Glutamatergic neuron (in vitro differentiated cells): ENCODE measurements around the gene POMT1. TPM values are rescaled to one million over a fixed set of nuclear protein-coding genes. Genes with fewer than 3 reads are reported as not detected.
"Not testable (repeated sequence)": the region's sequence is repeated elsewhere in the genome, so short reads cannot be mapped to it uniquely, and the experiment has no call there.

Experiments
- DNase-seq: peaks from one replicate; pipeline ENCODE4 v3.0.0; 2022
- H3K27ac Mint-ChIP-seq: one replicate; pipeline ENCODE4 v1.8.0; 2020; ENCODE audit warnings: mild to moderate bottlenecking, mixed read lengths, inconsistent platforms; ENCODE audit not compliant: unreplicated experiment
- H3K27me3 Mint-ChIP-seq: one replicate; pipeline ENCODE4 v1.8.0; 2020; ENCODE audit warnings: mild to moderate bottlenecking, moderate library complexity, mixed read lengths, inconsistent platforms; ENCODE audit not compliant: unreplicated experiment
- H3K36me3 Mint-ChIP-seq: one replicate; pipeline ENCODE4 v1.8.0; 2020; ENCODE audit warnings: mild to moderate bottlenecking, mixed read lengths, inconsistent platforms; ENCODE audit not compliant: unreplicated experiment
- H3K4me1 Mint-ChIP-seq: one replicate; pipeline ENCODE4 v1.8.0; 2020; ENCODE audit warnings: mild to moderate bottlenecking, low read depth, mixed read lengths, inconsistent platforms; ENCODE audit not compliant: unreplicated experiment
- H3K4me3 Mint-ChIP-seq: one replicate; pipeline ENCODE4 v1.8.0; 2020; ENCODE audit warnings: mild to moderate bottlenecking, mixed read lengths, inconsistent platforms; ENCODE audit not compliant: unreplicated experiment
- H3K9me3 Mint-ChIP-seq: one replicate; pipeline ENCODE4 v1.8.0; 2020; ENCODE audit warnings: mild to moderate bottlenecking, moderate library complexity, mixed read lengths, inconsistent platforms; ENCODE audit not compliant: unreplicated experiment
- CTCF ChIP-seq: fragments of 200-600 bp; sonication (generic); IDR thresholded peaks from one replicate; pipeline ENCODE4 v1.5.0; 2021; ENCODE audit not compliant: partially characterized antibody, unreplicated experiment
- long read RNA-seq: library from polyadenylated mRNA; unstranded; transcript quantifications from one replicate; pipeline ENCODE4 v2.0.0, GENCODE V29; 2020; ENCODE audit not compliant: unreplicated experiment
- total RNA-seq: library from RNA; stranded (reverse); fragmentation: NEBNext Ultra II Directional; extraction: Animal tissue kit (Norgen Biotek cat#: 25700); gene quantifications from one replicate; pipeline ENCODE4 v1.2.1, GENCODE V29; 2021; ENCODE audit not compliant: unreplicated experiment

The POMT1 gene
- 108 TPM for total RNA-seq
- long read RNA-seq, transcript POMT1-201 (19 exons, 2,912 nt): major isoform, 9 of 41 reads
- long read RNA-seq, partial matches to known transcripts: 9 of 41 reads
- long read RNA-seq, other reads (novel, unspliced or antisense): 19 of 41 reads

- DNase-seq: peak; percentile 93
- Mint-ChIP-seq H3K4me3 (peak within 1 kb of the TSS; percentile 99), H3K27me3 (peaks cover 16% of the 10 kb centered on the region)
These were observed at the start of gene POMT1 for GRCh38 chr9:131502781-131503625. POMT1 (plus strand) TSS chr9:131502918; CDS start chr9:131504219, 1,301 bp downstream.

GRCh38 chr9:131454028-131454427, 48.7 kb upstream of the POMT1 start:
- Mint-ChIP-seq H3K4me3 (no peak overlapping the region), H3K9me3 (peaks cover 18% of the 10 kb centered on the region), H3K36me3 (peaks cover 9% of the 10 kb centered on the region), H3K27ac (peak overlapping the region; percentile 66), H3K27me3 (peaks cover 12% of the 10 kb centered on the region), H3K4me1 (no peaks in the 10 kb centered on the region)
- no peak for DNase-seq
- no peak for TF ChIP-seq CTCF

More at GRCh38 chr9:131502781-131503625, at the start of gene POMT1:
- TF ChIP-seq CTCF: no peak
- H3K4me1 Mint-ChIP-seq: peaks cover 18% of the 10 kb centered on the region
- peak within 1 kb of the TSS; percentile 93 for H3K27ac Mint-ChIP-seq
- peaks cover 34% of the 10 kb centered on the region for H3K9me3 Mint-ChIP-seq
- H3K36me3 Mint-ChIP-seq: peaks cover 6% of the 10 kb centered on the region

- H3K27me3 Mint-ChIP-seq: peaks cover 12% of the 10 kb centered on the region
- not testable (repeated sequence) for DNase-seq, H3K36me3 Mint-ChIP-seq, H3K4me3 Mint-ChIP-seq, H3K4me1 Mint-ChIP-seq, H3K27ac Mint-ChIP-seq
- H3K9me3 Mint-ChIP-seq: peaks cover 20% of the 10 kb centered on the region
These were observed 47.1 kb upstream of the POMT1 start for GRCh38 chr9:131455655-131456054.

- Mint-ChIP-seq H3K4me3 (no peak overlapping the region), H3K27me3 (peaks cover 10% of the 10 kb centered on the region), H3K9me3 (peaks cover 22% of the 10 kb centered on the region), H3K4me1 (peaks cover under 1% of the 10 kb centered on the region), H3K27ac (peak overlapping the region; percentile 39), H3K36me3 (peaks cover 9% of the 10 kb centered on the region)
- TF ChIP-seq CTCF: no peak
- no peak for DNase-seq
These were observed 45.0 kb upstream of the POMT1 start for GRCh38 chr9:131457746-131458145.

GRCh38 chr9:131459056-131459455, 43.7 kb upstream of the POMT1 start:
- H3K9me3 Mint-ChIP-seq: peaks cover 22% of the 10 kb centered on the region
- no peak for DNase-seq
- no peak for TF ChIP-seq CTCF
- peaks cover 7% of the 10 kb centered on the region for H3K36me3 Mint-ChIP-seq
- H3K4me1 Mint-ChIP-seq: peaks cover 5% of the 10 kb centered on the region
- H3K27ac Mint-ChIP-seq: peak overlapping the region; percentile 44
- peak overlapping the region; percentile 6 for H3K4me3 Mint-ChIP-seq
- peaks cover 10% of the 10 kb centered on the region for H3K27me3 Mint-ChIP-seq
